GM18907 (cell line): ENCODE measurements around the gene CDK19.
"Not testable (repeated sequence)": the region's sequence is repeated elsewhere in the genome, so short reads cannot be mapped to it uniquely, and the experiment has no call there.

Source experiments
- ATAC-seq: cut with Tn5 transposase; IDR thresholded peaks from one replicate; pipeline ENCODE4 v1.9.1; 2021; ENCODE audit warnings: mild to moderate bottlenecking, moderate library complexity; ENCODE audit not compliant: unreplicated experiment

CDK19 gene

GRCh38 chr6:110760589-110760988 is 54.7 kb downstream of the CDK19 start:
- ATAC-seq = no peak

- not testable (repeated sequence) for ATAC-seq
Observed at GRCh38 chr6:110760098-110760497, 55.2 kb downstream of the CDK19 start.

- ATAC-seq = no peak
Observed at GRCh38 chr6:110757926-110758325, 57.3 kb downstream of the CDK19 start.

- ATAC-seq = peak; percentile 80
Observed at GRCh38 chr6:110756817-110757216, 58.5 kb downstream of the CDK19 start.

- ATAC-seq = no peak
Observed at GRCh38 chr6:110755411-110755834, 59.8 kb downstream of the CDK19 start.

GRCh38 chr6:110753936-110754668 is 61.2 kb downstream of the CDK19 start:
- not testable (repeated sequence) for ATAC-seq

- no peak for ATAC-seq
Observed at GRCh38 chr6:110748453-110748852, 66.8 kb downstream of the CDK19 start.

- no peak for ATAC-seq
Observed at GRCh38 chr6:110746680-110747079, 68.6 kb downstream of the CDK19 start.

- ATAC-seq = no peak
Observed at GRCh38 chr6:110744991-110745390, 70.3 kb downstream of the CDK19 start.

- not testable (repeated sequence) for ATAC-seq
Observed at GRCh38 chr6:110742552-110742951, 72.7 kb downstream of the CDK19 start.

GRCh38 chr6:110741517-110741916 is 73.8 kb downstream of the CDK19 start:
- no peak for ATAC-seq

- ATAC-seq = peak; percentile 82
Observed at GRCh38 chr6:110738899-110739365, 76.3 kb downstream of the CDK19 start.

- ATAC-seq = no peak
Observed at GRCh38 chr6:110735666-110736065, 79.6 kb downstream of the CDK19 start.

GRCh38 chr6:110731898-110732297 is 83.4 kb downstream of the CDK19 start:
- no peak for ATAC-seq

GRCh38 chr6:110731196-110731595 is 84.1 kb downstream of the CDK19 start:
- no peak for ATAC-seq

- ATAC-seq = peak; percentile 95
Observed at GRCh38 chr6:110728501-110728900, 86.8 kb downstream of the CDK19 start.

GRCh38 chr6:110723017-110723416 is 92.3 kb downstream of the CDK19 start:
- no peak for ATAC-seq

GRCh38 chr6:110720066-110720465 is 95.2 kb downstream of the CDK19 start:
- no peak for ATAC-seq

GRCh38 chr6:110719601-110720000 is 95.7 kb downstream of the CDK19 start:
- not testable (repeated sequence) for ATAC-seq

GRCh38 chr6:110714143-110714542 is 101.1 kb downstream of the CDK19 start:
- ATAC-seq = no peak

- no peak for ATAC-seq
Observed at GRCh38 chr6:110712238-110712637, 103.0 kb downstream of the CDK19 start.

GRCh38 chr6:110710115-110710514 is 105.2 kb downstream of the CDK19 start:
- ATAC-seq = no peak
